ENCODE measurements around the gene CD6. TPM values are rescaled to one million over a fixed set of nuclear protein-coding genes. Genes with fewer than 3 reads are reported as not detected.

Gene CD6
- total RNA-seq, 3 donors from 2014 or later: 2.3 to 4.3 (median 2.8) TPM

DNA sequence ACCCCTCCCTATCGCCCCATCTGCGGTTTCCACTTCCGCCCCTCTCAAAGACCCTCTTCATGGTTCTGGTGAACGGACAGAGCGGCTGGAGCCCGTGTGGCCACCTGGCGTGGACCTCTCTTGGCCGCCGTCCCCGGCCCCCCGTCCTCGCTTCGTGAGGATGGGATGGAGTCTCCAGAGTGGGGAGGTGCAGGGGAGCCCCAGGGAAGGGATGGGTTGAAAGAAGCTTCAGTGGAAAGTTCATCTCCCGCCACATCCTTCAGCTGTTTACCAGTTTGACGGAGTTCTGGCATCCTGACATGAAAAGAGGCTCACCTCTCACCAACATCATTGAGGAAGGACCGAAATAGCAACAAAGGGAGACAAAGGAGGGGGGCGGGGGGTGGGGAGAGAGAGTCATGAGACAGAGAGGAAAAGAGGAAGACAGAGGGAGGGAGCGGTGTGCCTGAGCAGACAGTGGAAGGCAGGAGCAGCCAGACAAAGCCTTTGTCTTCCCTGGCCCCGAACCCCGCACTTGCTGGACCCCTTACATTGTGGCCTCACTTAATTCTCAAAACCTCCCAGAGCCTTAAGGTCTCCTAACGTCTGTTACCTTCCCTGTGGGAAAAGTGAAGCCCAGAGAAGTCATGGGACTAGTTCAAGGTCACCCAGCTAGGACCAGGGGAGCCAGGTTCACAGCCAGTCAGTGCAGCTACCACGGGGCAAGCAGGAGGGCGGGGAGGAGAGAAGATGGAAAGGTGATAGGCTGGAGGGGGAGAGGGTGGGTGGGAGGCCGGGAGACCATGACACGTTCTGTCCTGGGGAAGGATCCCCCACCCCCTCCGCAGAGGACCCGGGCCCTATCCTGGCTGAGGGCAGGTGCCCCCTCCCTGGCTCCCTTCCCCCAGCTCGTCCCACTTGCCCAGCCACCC lies 54.9 kb downstream of the CD6 start:
- Histone ChIP-seq H3K36me3 (ENCODE audit: low read depth) (no peaks in the 10 kb centered on the region), H3K9me3 (no peaks in the 10 kb centered on the region), H3K4me1 (ENCODE audit: low read depth) (peaks cover 5% of the 10 kb centered on the region), H3K4me3 (no peak overlapping the region)
- intact Hi-C loops (cut with DNase I, micrococcal nuclease): no loop called here
- ATAC-seq (peak; percentile 32), DNase-seq (peak in 1 of 3 donors; percentile 26)
- TF ChIP-seq, protein P1, sequence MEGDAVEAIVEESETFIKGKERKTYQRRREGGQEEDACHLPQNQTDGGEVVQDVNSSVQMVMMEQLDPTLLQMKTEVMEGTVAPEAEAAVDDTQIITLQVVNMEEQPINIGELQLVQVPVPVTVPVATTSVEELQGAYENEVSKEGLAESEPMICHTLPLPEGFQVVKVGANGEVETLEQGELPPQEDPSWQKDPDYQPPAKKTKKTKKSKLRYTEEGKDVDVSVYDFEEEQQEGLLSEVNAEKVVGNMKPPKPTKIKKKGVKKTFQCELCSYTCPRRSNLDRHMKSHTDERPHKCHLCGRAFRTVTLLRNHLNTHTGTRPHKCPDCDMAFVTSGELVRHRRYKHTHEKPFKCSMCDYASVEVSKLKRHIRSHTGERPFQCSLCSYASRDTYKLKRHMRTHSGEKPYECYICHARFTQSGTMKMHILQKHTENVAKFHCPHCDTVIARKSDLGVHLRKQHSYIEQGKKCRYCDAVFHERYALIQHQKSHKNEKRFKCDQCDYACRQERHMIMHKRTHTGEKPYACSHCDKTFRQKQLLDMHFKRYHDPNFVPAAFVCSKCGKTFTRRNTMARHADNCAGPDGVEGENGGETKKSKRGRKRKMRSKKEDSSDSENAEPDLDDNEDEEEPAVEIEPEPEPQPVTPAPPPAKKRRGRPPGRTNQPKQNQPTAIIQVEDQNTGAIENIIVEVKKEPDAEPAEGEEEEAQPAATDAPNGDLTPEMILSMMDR (IDR thresholded peaks at IDR 0.05): no peak

DNA sequence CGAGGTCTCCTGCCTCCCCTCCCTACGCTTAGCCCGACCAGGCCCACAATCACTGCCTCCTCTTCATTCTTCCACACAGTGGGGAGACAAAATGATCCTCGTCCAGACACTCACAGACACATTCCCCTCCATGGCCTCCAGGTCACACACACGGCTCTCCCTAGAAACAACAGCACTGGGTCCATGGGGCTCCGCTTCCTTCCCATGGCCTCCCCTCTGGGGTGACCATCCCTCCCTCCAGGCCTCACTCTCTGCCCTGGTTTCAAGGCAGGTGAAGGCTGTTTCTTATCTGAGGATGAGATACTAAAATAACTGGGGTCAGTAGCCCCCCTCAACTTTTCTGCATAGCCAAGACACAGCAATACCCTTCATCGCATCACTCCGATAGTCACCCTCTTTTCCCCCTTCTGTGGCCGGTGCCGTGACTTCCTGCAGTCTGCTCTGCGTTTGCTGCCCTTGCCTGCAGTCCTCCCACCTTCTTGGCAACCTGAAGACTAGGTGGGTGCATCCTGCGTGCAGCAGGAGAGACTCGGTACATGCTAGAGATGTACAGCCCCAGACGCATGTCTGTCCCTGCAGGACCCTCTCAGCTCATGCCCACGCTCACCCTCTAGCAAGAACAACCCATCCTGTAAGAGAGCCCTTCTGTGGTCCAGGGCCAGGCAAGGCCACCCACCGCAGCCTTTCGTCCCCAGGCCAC lies 55.8 kb downstream of the CD6 start:
- peak; percentile 26 for ATAC-seq
- intact Hi-C loops (cut with DNase I, micrococcal nuclease): no loop called here
- H3K4me1 ChIP-seq (ENCODE audit: low read depth): peaks cover 2% of the 10 kb centered on the region
- DNase-seq: no peak
- no peak overlapping the region for H3K4me3 ChIP-seq
- H3K36me3 ChIP-seq (ENCODE audit: low read depth): no peaks in the 10 kb centered on the region
- TF ChIP-seq, protein P1 (IDR thresholded peaks at IDR 0.05): no peak
- H3K9me3 ChIP-seq: no peaks in the 10 kb centered on the region

DNA sequence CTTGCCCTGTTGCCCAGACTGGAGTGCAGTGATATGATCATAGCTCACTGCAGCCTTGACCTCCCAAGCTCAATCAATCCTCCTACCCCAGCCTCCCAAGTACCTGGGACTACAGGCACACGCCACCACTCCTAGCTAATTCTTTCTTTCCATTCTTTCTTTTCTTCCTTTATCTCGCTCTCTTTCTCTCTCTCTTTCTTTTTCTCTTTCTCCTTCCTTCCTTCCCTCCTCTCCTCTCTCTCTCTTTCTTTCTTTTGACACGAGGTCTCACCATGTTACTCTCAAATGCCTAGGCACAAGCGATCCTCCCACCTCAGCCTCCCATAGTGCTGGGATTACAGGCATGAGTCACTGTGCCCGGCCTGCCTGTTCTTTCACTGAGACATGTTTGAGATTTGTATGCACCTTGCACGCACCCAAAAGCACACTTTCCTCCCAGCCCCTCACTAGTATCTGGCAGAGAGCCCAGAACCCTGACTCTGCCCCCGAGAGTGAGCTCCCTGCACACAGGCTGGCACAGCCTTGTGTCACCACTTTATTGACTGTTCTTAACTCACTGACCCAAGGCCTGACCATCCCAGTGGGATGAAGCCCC lies 56.8 kb downstream of the CD6 start:
- TF ChIP-seq, protein P1 (IDR thresholded peaks at IDR 0.05): no peak
- DNase-seq (no peak), ATAC-seq (peak; percentile 39)
- intact Hi-C loops (cut with DNase I, micrococcal nuclease): no loop called here
- H3K4me1 ChIP-seq (ENCODE audit: low read depth): peaks cover 2% of the 10 kb centered on the region
- H3K4me3 ChIP-seq: no peak overlapping the region
- no peaks in the 10 kb centered on the region for H3K36me3 ChIP-seq (ENCODE audit: low read depth)
- no peaks in the 10 kb centered on the region for H3K9me3 ChIP-seq

DNA sequence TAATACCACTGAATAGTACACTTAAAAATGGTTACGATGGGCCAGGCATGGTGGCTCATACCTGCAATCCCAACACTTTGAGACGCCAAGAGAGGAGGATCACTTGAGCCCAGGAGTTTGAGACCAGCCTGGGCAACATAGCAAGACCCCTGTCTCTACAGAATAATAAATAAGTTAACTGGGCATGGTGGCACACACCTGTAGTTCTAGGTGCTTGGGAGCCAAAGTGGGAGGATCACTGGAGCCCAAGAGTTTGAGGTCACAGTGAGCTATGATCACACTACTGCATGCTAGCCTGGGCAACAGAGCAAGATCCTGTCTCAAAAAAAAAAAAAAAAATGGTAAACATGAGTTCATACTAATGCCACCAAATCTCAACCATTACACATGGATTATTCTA lies 61.3 kb downstream of the CD6 start:
- Histone ChIP-seq H3K4me1 (ENCODE audit: low read depth) (peaks cover 2% of the 10 kb centered on the region), H3K36me3 (ENCODE audit: low read depth) (no peaks in the 10 kb centered on the region), H3K4me3 (no peak overlapping the region), H3K9me3 (no peaks in the 10 kb centered on the region)
- TF ChIP-seq, protein P1 (IDR thresholded peaks at IDR 0.05): no peak
- intact Hi-C loops (cut with DNase I, micrococcal nuclease): no loop called here
- DNase-seq (no peak), ATAC-seq (no peak)

DNA sequence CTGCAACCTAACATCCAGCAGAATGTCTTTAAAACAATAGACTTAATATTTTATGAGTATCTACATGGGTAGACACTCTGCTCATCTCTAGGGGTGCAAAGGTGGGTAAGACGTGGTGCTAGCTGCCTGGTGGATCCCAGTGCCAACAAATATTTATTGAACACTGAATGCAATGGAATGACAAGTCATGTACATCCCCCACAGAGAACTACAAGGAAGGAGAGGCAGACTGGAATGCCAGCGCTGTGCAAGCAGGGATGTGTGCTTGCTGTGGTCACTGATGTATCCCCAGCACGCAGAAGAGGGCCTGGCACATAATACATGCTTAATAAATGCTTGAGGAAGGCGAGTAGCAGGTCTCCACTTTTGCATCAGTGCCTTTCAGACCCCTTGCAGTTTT lies 61.9 kb downstream of the CD6 start:
- TF ChIP-seq, protein P1 (IDR thresholded peaks at IDR 0.05): no peak
- intact Hi-C loops (cut with DNase I, micrococcal nuclease): no loop called here
- Histone ChIP-seq H3K4me1 (ENCODE audit: low read depth) (peaks cover 2% of the 10 kb centered on the region), H3K9me3 (no peaks in the 10 kb centered on the region), H3K36me3 (ENCODE audit: low read depth) (no peaks in the 10 kb centered on the region), H3K4me3 (no peak overlapping the region)
- DNase-seq (no peak), ATAC-seq (no peak)
